Transverse colon (tissue), 4 donors: ENCODE results near the gene NAV3. TPM values are rescaled to one million over a fixed set of nuclear protein-coding genes. Genes with fewer than 3 reads are reported as not detected.

Experiments used
- DNase-seq: peaks from one replicate; pipeline ENCODE4 v3.0.0-alpha.2; 2019
- H3K27ac ChIP-seq, 4 donors: fragments of 200-600 bp; sonication (generic); 2 replicates each; pipeline ENCODE4 v1.5.1; 2016 to 2018; ENCODE audit warnings: inconsistent platforms in 4 of 4
- H3K27me3 ChIP-seq: fragments of 200-600 bp; sonication (generic); 2 replicates; pipeline ENCODE4 v1.5.1; 2017; ENCODE audit warnings: inconsistent platforms
- H3K36me3 ChIP-seq, 4 donors: fragments of 200-600 bp; sonication (generic); 2 replicates each; pipeline ENCODE4 v1.5.1; 2017 to 2019; ENCODE audit warnings: inconsistent platforms in 4 of 4
- H3K4me1 ChIP-seq, 4 donors: fragments of 200-600 bp; sonication (generic); 2 replicates each; pipeline ENCODE4 v1.5.1; 2017 to 2020; ENCODE audit warnings: inconsistent platforms in 4 of 4
- H3K4me3 ChIP-seq, 4 donors: fragments of 200-600 bp; sonication (generic); 1 replicate in 1 of 4; 2 replicates in 3 of 4; pipeline versions ENCODE4 v1.5.1 to v1.6.1; 2017 to 2019; ENCODE audit warnings: inconsistent platforms in 4 of 4
- H3K9me3 ChIP-seq, 2 donors: fragments of 200-600 bp; sonication (generic); 2 replicates each; pipeline ENCODE4 v1.5.1; 2017 to 2019; ENCODE audit warnings: inconsistent platforms in 2 of 2
- EP300 ChIP-seq: sonication (generic); formaldehyde crosslinking; IDR thresholded peaks from one replicate; pipeline ENCODE4 v1.6.1; 2017; ENCODE audit warnings: antibody characterized with exemption, low read depth
- POLR2A ChIP-seq: fragments of 450-650 bp; IDR thresholded peaks from one replicate; pipeline ENCODE4 v1.6.1; 2016; ENCODE audit warnings: antibody characterized with exemption, mild to moderate bottlenecking, moderate library complexity
- POLR2AphosphoS5 ChIP-seq, 3 donors: sonication (generic); formaldehyde crosslinking; IDR thresholded peaks; one replicate each; pipeline ENCODE4 v1.6.1; 2016; ENCODE audit warnings: antibody characterized with exemption in 3 of 3
- WGBS, 2 donors: methylation state at CpG; one replicate each; pipeline ENCODE4 v1.1.5; 2018; ENCODE audit warnings: low coverage in 1 of 2; 5-methylcytosine and 5-hydroxymethylcytosine counted together
- in situ Hi-C, 4 donors: fragments of 200-750 bp; cut with MboI; loops; one replicate each; pipeline versions ENCODE4 v1.15.0 to v1.15.1; 2017; ENCODE audit warnings: low sequenced_read_pairs in 3 of 4, low pct_ligation_motif_present in 1 of 4, low pct_unique_long_range_greater_than_20kb in 1 of 4
- intact Hi-C: fragments of 100-400 bp; cut with DNase I; formaldehyde crosslinking; loops from one replicate; pipeline ENCODE4 v1.15.1; 2023; ENCODE audit warnings: low total_unique reads
- total RNA-seq, 4 donors: library from RNA; depleted of rRNA; stranded (reverse); fragments of >200 nt; gene quantifications; one replicate each; pipeline ENCODE4 v1.1.0, GENCODE V29; 2016
- TF ChIP-seq, protein P1 (sequence below), 5 experiments: fragments of 200-600 bp in 3 of 5; fragments of 450-650 bp in 2 of 5; sonication (generic) in 3 of 5; IDR thresholded peaks; 1 replicate in 2 of 5; 2 replicates in 3 of 5; pipeline ENCODE4 v1.5.1; 2016 to 2017; ENCODE audit warnings: antibody characterized with exemption in 5 of 5, inconsistent platforms in 3 of 5, mild to moderate bottlenecking in 2 of 5, moderate library complexity in 1 of 5

NAV3 gene
- total RNA-seq, 4 donors from 2014 or later, result 1.1 to 10.6 (median 3.6) TPM

DNA sequence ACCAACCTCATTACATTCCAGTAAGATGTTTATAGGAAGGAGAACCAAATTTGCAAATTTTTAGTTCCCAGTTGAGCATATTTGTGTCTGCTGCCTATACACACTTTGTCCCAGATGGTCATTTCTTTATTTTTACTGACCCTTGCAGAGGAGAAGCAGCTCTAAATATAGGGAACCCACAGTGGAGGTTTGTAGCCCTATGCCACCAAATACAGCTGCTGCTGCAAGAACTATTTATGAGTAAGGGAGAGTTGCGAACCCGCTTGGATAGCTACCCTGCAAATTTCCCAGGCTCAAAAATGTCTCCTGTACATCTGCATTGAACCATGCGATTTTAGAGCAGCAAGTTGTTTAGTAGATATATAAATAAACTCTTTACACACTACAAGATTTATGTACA lies 48.2 kb downstream of the NAV3 start:
- in situ Hi-C loops, result no loop called here

DNA sequence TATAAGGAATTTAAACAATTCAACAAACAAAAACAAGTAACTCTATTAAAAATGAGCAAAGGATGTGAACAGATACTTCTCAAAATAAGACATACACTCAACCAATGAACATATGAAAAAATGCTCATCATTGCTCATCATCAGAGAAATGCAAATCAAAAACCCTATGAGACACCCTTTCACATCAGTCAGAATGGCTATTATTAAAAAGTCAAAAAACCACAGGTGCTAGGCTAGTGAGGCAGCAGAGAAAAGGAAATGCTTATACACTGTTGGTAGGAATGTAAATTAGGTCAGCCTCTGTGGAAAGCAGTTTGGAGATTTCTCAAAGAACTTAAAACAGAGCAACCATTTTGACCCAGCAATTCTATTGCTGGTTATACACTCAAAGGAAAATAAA lies 52.0 kb downstream of the NAV3 start:
- Histone ChIP-seq H3K27me3 (no peaks in the 10 kb centered on the region), H3K4me1 (no peaks in the 10 kb centered on the region), H3K9me3 (no peaks in the 10 kb centered on the region), H3K36me3 (no peaks in the 10 kb centered on the region), H3K4me3 (no peak overlapping the region), H3K27ac (no peak overlapping the region)
- DNase-seq, result no peak
- in situ Hi-C loops (no loop called here), intact Hi-C loops (no loop called here)
- TF ChIP-seq POLR2A (no peak), EP300 (no peak), POLR2AphosphoS5 (IDR thresholded peaks at IDR 0.05) (no peak)
- TF ChIP-seq, protein P1, sequence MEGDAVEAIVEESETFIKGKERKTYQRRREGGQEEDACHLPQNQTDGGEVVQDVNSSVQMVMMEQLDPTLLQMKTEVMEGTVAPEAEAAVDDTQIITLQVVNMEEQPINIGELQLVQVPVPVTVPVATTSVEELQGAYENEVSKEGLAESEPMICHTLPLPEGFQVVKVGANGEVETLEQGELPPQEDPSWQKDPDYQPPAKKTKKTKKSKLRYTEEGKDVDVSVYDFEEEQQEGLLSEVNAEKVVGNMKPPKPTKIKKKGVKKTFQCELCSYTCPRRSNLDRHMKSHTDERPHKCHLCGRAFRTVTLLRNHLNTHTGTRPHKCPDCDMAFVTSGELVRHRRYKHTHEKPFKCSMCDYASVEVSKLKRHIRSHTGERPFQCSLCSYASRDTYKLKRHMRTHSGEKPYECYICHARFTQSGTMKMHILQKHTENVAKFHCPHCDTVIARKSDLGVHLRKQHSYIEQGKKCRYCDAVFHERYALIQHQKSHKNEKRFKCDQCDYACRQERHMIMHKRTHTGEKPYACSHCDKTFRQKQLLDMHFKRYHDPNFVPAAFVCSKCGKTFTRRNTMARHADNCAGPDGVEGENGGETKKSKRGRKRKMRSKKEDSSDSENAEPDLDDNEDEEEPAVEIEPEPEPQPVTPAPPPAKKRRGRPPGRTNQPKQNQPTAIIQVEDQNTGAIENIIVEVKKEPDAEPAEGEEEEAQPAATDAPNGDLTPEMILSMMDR (IDR thresholded peaks at IDR 0.05), result no peak

More for the DNA sequence above, 48.2 kb downstream of the NAV3 start:
- no peaks in the 10 kb centered on the region for H3K27me3 ChIP-seq
- DNase-seq, result no peak
- no peak overlapping the region for H3K4me3 ChIP-seq
- intact Hi-C loops, result no loop called here
- TF ChIP-seq EP300 (no peak), POLR2A (no peak), POLR2AphosphoS5 (IDR thresholded peaks at IDR 0.05) (no peak)
- TF ChIP-seq, protein P1 (IDR thresholded peaks at IDR 0.05), result no peak
- H3K4me1 ChIP-seq, result no peaks in the 10 kb centered on the region
- no peak overlapping the region for H3K27ac ChIP-seq
- 80 to 87% methylated on average over 3 of the region's 3 CpGs for WGBS, 2 donors
- no peaks in the 10 kb centered on the region for H3K36me3 ChIP-seq
- H3K9me3 ChIP-seq, result no peaks in the 10 kb centered on the region

DNA sequence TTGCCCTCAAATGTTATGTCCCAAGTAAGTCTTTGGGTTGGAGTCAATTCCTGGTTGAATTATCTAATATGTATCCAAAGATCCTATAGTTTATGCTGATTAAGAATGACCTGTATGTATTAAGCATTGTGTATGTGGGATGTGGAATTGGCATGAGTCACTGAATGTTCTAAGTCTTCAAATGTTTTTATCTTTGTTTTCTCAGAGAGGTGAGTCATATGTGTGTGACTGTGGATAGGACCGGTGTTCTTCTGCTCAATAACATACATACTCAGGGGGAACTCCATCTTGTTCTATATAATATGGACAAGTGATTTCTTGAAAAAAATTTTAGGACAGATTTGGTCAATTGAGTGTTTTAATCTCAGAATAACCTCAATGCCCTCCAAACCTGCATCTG lies 57.9 kb downstream of the NAV3 start:
- no peaks in the 10 kb centered on the region for H3K36me3 ChIP-seq
- no peak overlapping the region for H3K27ac ChIP-seq
- intact Hi-C loops (no loop called here), in situ Hi-C loops (no loop called here)
- H3K27me3 ChIP-seq, result no peaks in the 10 kb centered on the region
- H3K9me3 ChIP-seq, result no peaks in the 10 kb centered on the region
- TF ChIP-seq, protein P1 (IDR thresholded peaks at IDR 0.05), result no peak
- TF ChIP-seq POLR2AphosphoS5 (IDR thresholded peaks at IDR 0.05) (no peak), POLR2A (no peak), EP300 (no peak)
- WGBS, 2 donors, result 50 to 59% methylated on average over 1 of the region's 1 CpG
- peaks cover 0 to 5% (median under 1%) of the 10 kb centered on the region in 4 donors for H3K4me1 ChIP-seq
- no peak for DNase-seq
- H3K4me3 ChIP-seq, result no peak overlapping the region

DNA sequence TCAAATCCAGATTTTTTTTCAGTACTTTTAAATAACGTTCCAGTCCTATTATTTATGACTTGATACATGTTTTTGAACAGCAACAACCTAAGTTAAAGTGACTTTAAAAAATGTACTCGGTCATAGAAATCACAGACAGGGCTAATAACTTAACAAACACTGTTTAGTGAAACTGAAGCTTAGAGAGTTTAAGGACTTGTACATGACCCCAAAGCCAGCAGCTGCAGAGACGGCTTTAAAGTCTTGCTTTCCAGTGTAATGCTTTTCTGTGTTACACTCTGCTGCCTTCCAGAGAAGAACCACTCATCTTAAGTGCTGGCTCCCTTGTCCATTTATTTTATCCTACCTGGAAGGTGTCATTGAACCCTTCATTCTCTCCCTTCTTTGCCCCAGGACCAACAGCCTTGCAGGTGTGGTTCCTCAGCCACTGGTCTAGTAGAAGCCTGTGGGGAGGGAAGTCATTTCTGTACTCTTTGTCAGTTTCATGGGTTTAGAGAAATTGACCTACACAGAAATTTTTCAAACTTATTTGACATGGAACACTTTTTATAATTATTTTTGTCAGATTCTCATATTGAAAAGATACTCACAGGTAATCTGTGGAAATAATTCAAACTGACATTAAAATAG lies 60.9 kb downstream of the NAV3 start:
- H3K4me3 ChIP-seq, result no peak overlapping the region
- no peak for TF ChIP-seq POLR2A
- intact Hi-C loops (no loop called here), in situ Hi-C loops (no loop called here)
- peaks cover 0 to 14% (median 5%) of the 10 kb centered on the region in 4 donors for H3K4me1 ChIP-seq
- WGBS, 2 donors, result 59 to 75% methylated on average over 3 of the region's 3 CpGs
- H3K9me3 ChIP-seq, result no peaks in the 10 kb centered on the region
- DNase-seq, result no peak
- no peaks in the 10 kb centered on the region for H3K27me3 ChIP-seq
- H3K36me3 ChIP-seq, result no peaks in the 10 kb centered on the region
- no peak overlapping the region for H3K27ac ChIP-seq

- no peak overlapping the region for H3K27ac ChIP-seq
- no peaks in the 10 kb centered on the region for H3K27me3 ChIP-seq
- in situ Hi-C loops, result no loop called here
- H3K4me3 ChIP-seq, result no peak overlapping the region
- no peaks in the 10 kb centered on the region for H3K9me3 ChIP-seq
- no peaks in the 10 kb centered on the region for H3K36me3 ChIP-seq
- TF ChIP-seq, protein P1 (IDR thresholded peaks at IDR 0.05), result no peak
- TF ChIP-seq POLR2AphosphoS5 (IDR thresholded peaks at IDR 0.05), result peak in 1 of 3 donors; percentile 42
- intact Hi-C loops, result no loop called here
- peaks cover 0 to 14% (median 5%) of the 10 kb centered on the region in 4 donors for H3K4me1 ChIP-seq
- DNase-seq, result peak; percentile 68
These were observed 63.2 kb downstream of the NAV3 start for GRCh38 chr12:77893918-77894317.
